ENCODE results near the gene NCL.

Gene NCL

DNA sequence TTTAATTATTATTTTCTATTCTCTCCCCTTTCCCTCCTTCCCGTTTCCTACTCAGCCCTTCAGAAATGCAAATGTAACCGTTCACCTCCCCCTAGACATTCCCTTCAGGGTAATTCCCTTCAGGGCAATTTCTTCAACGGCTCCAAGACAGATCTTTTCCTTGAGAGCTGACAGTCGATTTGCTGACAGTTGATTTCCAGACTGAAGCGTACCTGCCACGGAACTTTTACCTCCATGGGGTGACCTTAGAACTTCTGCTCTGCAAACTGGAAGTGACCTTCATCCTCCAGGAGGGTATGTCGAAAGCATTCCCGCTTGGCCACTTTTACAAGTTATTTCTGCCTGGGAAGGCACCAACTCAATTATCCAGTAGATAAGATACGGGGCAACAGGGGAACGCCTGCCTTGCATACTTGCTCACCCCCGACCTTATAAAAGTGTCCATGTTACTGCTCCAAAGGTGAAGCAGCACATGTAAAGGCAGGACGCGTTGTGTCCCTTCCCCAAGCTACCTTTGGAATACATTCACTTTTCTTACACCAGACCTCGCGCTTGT lies 50.3 kb downstream of the NCL start:
- no peaks in the 10 kb centered on the region for H3K9me3 ChIP-seq
- H3K4me1 ChIP-seq: peaks cover 6% of the 10 kb centered on the region; the same call in 1 of the 2 replicates
- DNase-seq: no peak
- no peak overlapping the region for H3K4me3 ChIP-seq (ENCODE audit: low read depth, low read length)
- H3K36me3 ChIP-seq: no peaks in the 10 kb centered on the region
- no peaks in the 10 kb centered on the region for H3K27me3 ChIP-seq
- TF ChIP-seq, protein P1, sequence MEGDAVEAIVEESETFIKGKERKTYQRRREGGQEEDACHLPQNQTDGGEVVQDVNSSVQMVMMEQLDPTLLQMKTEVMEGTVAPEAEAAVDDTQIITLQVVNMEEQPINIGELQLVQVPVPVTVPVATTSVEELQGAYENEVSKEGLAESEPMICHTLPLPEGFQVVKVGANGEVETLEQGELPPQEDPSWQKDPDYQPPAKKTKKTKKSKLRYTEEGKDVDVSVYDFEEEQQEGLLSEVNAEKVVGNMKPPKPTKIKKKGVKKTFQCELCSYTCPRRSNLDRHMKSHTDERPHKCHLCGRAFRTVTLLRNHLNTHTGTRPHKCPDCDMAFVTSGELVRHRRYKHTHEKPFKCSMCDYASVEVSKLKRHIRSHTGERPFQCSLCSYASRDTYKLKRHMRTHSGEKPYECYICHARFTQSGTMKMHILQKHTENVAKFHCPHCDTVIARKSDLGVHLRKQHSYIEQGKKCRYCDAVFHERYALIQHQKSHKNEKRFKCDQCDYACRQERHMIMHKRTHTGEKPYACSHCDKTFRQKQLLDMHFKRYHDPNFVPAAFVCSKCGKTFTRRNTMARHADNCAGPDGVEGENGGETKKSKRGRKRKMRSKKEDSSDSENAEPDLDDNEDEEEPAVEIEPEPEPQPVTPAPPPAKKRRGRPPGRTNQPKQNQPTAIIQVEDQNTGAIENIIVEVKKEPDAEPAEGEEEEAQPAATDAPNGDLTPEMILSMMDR (IDR thresholded peaks at IDR 0.05; ENCODE audit: low read depth, low read length): no peak

- H3K36me3 ChIP-seq: no peaks in the 10 kb centered on the region
- DNase-seq: no peak
- TF ChIP-seq, protein P1 (IDR thresholded peaks at IDR 0.05; ENCODE audit: low read depth, low read length): no peak
- no peaks in the 10 kb centered on the region for H3K9me3 ChIP-seq
- no peak overlapping the region for H3K4me3 ChIP-seq (ENCODE audit: low read depth, low read length)
- peaks cover 6% of the 10 kb centered on the region; the same call in 1 of the 2 replicates for H3K4me1 ChIP-seq
- H3K27me3 ChIP-seq: no peaks in the 10 kb centered on the region
Measured at GRCh38 chr2:231413456-231413855, 50.8 kb downstream of the NCL start.

- H3K27me3 ChIP-seq: no peaks in the 10 kb centered on the region
- no peak for DNase-seq
- H3K4me3 ChIP-seq (ENCODE audit: low read depth, low read length): no peak overlapping the region
- H3K36me3 ChIP-seq: no peaks in the 10 kb centered on the region
- H3K4me1 ChIP-seq: peaks cover 6% of the 10 kb centered on the region; the same call in 1 of the 2 replicates
- TF ChIP-seq, protein P1 (IDR thresholded peaks at IDR 0.05; ENCODE audit: low read depth, low read length): no peak
- H3K9me3 ChIP-seq: no peaks in the 10 kb centered on the region
Measured at GRCh38 chr2:231412618-231412963, 51.7 kb downstream of the NCL start.

DNA sequence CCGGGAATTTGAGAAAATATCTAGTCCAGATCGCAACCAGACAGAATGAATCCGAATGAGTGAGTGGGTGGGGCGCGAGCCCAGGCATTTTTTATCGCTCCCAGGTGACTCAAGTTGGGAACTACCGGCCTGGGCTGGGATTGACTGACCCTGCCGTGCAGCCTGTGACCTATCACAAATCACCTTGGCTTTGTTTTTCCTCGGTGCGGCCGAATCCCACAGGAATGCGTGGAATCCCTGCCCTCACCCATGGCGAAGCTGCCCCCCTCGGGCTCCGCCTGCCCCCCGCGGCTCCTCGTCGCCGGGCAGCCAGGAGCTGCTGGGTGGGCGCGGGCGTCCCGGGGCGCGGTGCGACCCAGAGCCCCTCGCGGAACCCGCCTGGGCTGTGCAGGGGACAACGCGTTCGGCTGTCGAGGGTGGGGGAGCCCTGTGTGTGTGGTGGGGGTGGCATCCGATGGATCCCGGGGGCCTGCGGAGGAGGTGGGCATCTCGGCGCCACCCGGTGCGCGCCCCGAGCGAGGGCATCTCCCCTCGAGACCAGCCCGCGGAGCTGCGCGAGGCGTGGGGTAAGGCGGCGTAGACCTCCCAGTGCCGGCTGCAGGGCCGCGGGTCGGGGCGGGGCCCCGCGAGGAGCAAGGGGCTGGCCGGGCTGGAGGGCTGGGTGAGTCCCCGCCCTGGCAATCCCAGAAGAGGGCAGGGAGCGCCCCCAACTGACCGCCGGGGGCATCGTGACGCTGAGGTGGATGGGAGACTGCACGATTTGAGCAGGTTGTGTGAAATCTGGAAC lies 52.3 kb downstream of the NCL start:
- Histone ChIP-seq H3K27me3 (no peaks in the 10 kb centered on the region), H3K36me3 (no peaks in the 10 kb centered on the region), H3K9me3 (no peaks in the 10 kb centered on the region), H3K4me3 (ENCODE audit: low read depth, low read length) (peak overlapping the region; percentile 61), H3K4me1 (peaks cover 6% of the 10 kb centered on the region; the same call in 1 of the 2 replicates)
- DNase-seq: peak; percentile 96
- TF ChIP-seq, protein P1 (IDR thresholded peaks at IDR 0.05; ENCODE audit: low read depth, low read length): peak; percentile 96

GRCh38 chr2:231411237-231411636 lies 53.0 kb downstream of the NCL start:
- no peak for DNase-seq
- peaks cover 7% of the 10 kb centered on the region; the same call in 1 of the 2 replicates for H3K4me1 ChIP-seq
- no peak overlapping the region; the same call in 1 of the 2 replicates for H3K4me3 ChIP-seq (ENCODE audit: low read depth, low read length)
- no peaks in the 10 kb centered on the region for H3K9me3 ChIP-seq
- TF ChIP-seq, protein P1 (IDR thresholded peaks at IDR 0.05; ENCODE audit: low read depth, low read length): no peak
- H3K27me3 ChIP-seq: no peaks in the 10 kb centered on the region
- H3K36me3 ChIP-seq: no peaks in the 10 kb centered on the region

Data from BE2C (cell line).